OCI-LY3 (cell line): Measurements from ENCODE around the gene PPIB.

Experiments
- H2AFZ ChIP-seq: fragments of 200-600, 300-600 bp; shearing (Covaris generic); 2 replicates; pipeline ENCODE4 v1.6.0; 2014; ENCODE audit warnings: antibody characterized with exemption, low read depth, low read length
- H3K27ac ChIP-seq: fragments of 200-600, 300-600 bp; sonication (generic); 2 replicates; pipeline ENCODE4 v1.5.1; 2014; ENCODE audit warnings: mild to moderate bottlenecking, low read length, moderate library complexity, mixed read lengths
- H3K27me3 ChIP-seq: fragments of 200-600, 300-600 bp; sonication (generic); 2 replicates; pipeline ENCODE4 v1.6.1; 2014; ENCODE audit warnings: low read depth, low read length, mixed read lengths
- H3K36me3 ChIP-seq: fragments of 200-600, 300-600 bp; sonication (generic); replicated peaks from 2 replicates; pipeline ENCODE3; 2014; ENCODE audit warnings: low read depth, low read length, mixed read lengths
- H3K4me1 ChIP-seq: fragments of 300-600, 200-600 bp; sonication (generic); 2 replicates; pipeline ENCODE4 v1.6.1; 2014; ENCODE audit warnings: low read length, mixed read lengths
- H3K4me2 ChIP-seq: fragments of 200-600, 300-600 bp; sonication (generic); 2 replicates; pipeline ENCODE4 v1.6.1; 2014; ENCODE audit warnings: low read length, mixed read lengths
- H3K4me3 ChIP-seq: fragments of 300-600, 200-600 bp; sonication (generic); 2 replicates; pipeline ENCODE4 v1.5.1; 2014; ENCODE audit warnings: antibody characterized with exemption, mild to moderate bottlenecking, low read length, moderate library complexity
- H3K79me2 ChIP-seq: fragments of 300-600, 200-600 bp; shearing (Covaris generic); 2 replicates; pipeline ENCODE4 v1.6.1; 2014; ENCODE audit warnings: mild to moderate bottlenecking, low read length, mixed read lengths
- H3K9ac ChIP-seq: fragments of 300-600, 200-600 bp; shearing (Covaris generic); 2 replicates; pipeline ENCODE4 v1.6.0; 2014; ENCODE audit warnings: mild to moderate bottlenecking, low read length, moderate library complexity
- H3K9me3 ChIP-seq: fragments of 200-600, 300-600 bp; shearing (Covaris generic); 2 replicates; pipeline ENCODE4 v1.6.1; 2014; ENCODE audit warnings: low read length, mixed read lengths; ENCODE audit not compliant: insufficient read depth
- H4K20me1 ChIP-seq: fragments of 200-600, 300-600 bp; sonication (generic); 2 replicates; pipeline ENCODE4 v1.6.1; 2016; ENCODE audit warnings: low read length, mixed read lengths; ENCODE audit not compliant: insufficient read depth
- EZH2phosphoT487 ChIP-seq: fragments of 200-600 bp; shearing (Covaris generic); IDR thresholded peaks from 2 replicates; pipeline ENCODE4 v1.6.1; 2018; ENCODE audit warnings: antibody characterized with exemption, mixed run types, low read depth
- TF ChIP-seq, protein P1 (sequence below): fragments of 200-600, 300-600 bp; sonication (generic); IDR thresholded peaks from 2 replicates; pipeline ENCODE4 v1.5.1; 2014; ENCODE audit warnings: antibody characterized with exemption, low read length, low read depth

The PPIB gene

DNA sequence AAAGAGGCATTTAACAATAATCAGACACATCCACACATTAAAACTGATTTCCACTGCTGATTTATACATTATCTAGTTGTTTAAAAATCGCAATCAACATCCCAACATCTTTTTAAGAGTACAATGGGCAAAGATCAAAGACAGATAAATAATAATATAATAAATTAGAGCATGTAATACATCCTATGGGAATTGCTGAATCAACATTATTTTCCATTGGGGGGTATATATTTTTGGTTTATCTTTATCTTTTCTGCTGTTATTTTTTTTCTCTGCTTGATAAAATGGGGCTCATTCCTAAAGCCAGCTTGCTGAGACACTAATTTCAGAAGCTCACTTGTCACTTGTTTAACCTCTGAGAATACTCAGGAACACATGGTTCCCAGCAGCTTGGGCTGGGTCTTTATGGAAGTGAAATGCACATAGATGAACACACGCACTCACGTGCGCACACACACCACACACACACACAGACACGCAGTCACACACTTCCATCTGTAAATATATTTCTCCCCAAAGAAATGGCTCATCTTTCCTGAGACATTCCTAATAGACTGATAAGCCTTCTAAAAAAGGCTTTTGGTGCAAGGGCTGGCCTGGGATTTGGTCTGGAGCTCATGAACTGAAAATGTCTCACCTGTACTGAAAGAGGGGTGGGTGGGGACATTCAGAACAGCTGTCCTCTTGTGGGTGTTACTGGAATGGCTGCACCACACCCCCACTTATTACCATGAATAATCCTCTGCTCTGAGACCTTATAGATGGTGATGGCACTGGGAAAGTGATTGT is 3.5 kb upstream of the PPIB start:
- no peak overlapping the region for H3K4me3 ChIP-seq
- H3K9me3 ChIP-seq, result no peaks in the 10 kb centered on the region
- no peaks in the 10 kb centered on the region for H3K27me3 ChIP-seq
- peaks cover 15% of the 10 kb centered on the region for H3K79me2 ChIP-seq
- H3K4me1 ChIP-seq, result peaks cover 22% of the 10 kb centered on the region
- H3K4me2 ChIP-seq, result no peak overlapping the region
- no peak overlapping the region for H3K27ac ChIP-seq
- H3K36me3 ChIP-seq, result peaks cover 11% of the 10 kb centered on the region
- no peaks in the 10 kb centered on the region for H4K20me1 ChIP-seq
- no peak overlapping the region for H2AFZ ChIP-seq
- no peak overlapping the region for H3K9ac ChIP-seq
- TF ChIP-seq, protein P1, sequence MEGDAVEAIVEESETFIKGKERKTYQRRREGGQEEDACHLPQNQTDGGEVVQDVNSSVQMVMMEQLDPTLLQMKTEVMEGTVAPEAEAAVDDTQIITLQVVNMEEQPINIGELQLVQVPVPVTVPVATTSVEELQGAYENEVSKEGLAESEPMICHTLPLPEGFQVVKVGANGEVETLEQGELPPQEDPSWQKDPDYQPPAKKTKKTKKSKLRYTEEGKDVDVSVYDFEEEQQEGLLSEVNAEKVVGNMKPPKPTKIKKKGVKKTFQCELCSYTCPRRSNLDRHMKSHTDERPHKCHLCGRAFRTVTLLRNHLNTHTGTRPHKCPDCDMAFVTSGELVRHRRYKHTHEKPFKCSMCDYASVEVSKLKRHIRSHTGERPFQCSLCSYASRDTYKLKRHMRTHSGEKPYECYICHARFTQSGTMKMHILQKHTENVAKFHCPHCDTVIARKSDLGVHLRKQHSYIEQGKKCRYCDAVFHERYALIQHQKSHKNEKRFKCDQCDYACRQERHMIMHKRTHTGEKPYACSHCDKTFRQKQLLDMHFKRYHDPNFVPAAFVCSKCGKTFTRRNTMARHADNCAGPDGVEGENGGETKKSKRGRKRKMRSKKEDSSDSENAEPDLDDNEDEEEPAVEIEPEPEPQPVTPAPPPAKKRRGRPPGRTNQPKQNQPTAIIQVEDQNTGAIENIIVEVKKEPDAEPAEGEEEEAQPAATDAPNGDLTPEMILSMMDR, result no peak
- TF ChIP-seq EZH2phosphoT487, result no peak

DNA sequence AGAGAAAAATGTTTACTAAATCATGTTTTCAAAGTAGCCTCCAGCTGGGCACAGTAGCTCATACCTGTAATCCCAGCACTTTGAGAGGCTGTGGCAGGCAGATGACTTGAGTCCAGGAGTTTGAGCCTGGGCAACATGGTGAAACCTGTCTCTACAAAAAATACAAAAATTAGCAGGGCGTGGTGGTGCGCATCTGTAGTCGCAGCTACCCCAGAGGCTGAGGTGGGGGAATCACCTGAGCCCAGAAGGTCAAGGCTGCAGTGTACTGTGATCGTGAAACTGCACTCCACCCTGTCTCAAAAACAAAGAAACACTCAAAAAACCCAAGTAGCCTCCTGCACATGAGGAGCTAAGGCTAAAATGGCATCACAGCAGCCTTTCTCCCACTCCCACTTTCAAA is 1.6 kb upstream of the PPIB start:
- Histone ChIP-seq H3K4me2 (peak overlapping the region; percentile 89), H3K9me3 (no peaks in the 10 kb centered on the region), H3K79me2 (peaks cover 29% of the 10 kb centered on the region), H3K4me3 (no peak overlapping the region), H3K27me3 (no peaks in the 10 kb centered on the region), H3K36me3 (peaks cover 18% of the 10 kb centered on the region), H3K27ac (peak overlapping the region; percentile 84; the same call in 1 of the 2 replicates), H2AFZ (peak overlapping the region; percentile 81), H3K9ac (peak overlapping the region; percentile 84; the same call in 1 of the 2 replicates), H4K20me1 (no peaks in the 10 kb centered on the region; the same call in 1 of the 2 replicates), H3K4me1 (peaks cover 23% of the 10 kb centered on the region)
- no peak for TF ChIP-seq EZH2phosphoT487
- TF ChIP-seq, protein P1, result no peak

DNA sequence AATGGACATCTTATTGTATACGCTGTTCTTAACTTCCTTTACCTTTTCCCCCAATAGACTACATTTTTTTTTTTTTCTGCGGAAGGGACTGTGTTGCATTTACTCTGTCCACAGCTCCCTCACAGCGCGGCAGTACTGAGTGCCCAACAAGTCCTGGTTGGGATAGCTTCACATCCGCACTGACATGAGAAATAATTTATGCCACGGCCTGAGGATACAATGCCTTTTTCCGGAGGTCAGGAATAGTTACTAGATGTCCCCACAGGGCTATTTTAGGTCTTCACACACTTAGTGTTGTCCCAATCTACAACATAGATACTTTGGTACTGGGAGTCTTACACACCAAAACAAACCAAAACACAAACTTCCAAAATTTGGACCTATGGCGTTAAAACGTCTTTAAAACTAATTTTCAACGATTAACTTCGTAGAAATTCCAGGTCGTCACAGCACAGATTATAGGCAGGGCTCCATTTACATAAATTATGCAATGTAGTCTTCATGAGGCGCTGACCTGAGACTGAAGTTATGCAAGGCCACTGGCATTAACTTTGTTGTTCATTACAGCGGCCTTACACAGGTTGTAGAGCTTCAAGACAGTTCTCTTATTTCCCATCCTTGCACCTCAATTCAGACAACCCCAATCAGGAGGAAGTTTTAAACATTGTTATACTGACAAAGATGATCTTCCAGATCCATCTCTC is 989 bp upstream of the PPIB start:
- Histone ChIP-seq H3K27me3 (no peaks in the 10 kb centered on the region), H3K27ac (peak overlapping the region; percentile 84), H2AFZ (peak overlapping the region; percentile 81), H3K4me2 (peak overlapping the region; percentile 89), H3K9me3 (no peaks in the 10 kb centered on the region), H3K4me3 (peak overlapping the region; percentile 83), H3K9ac (peak overlapping the region; percentile 84), H3K36me3 (peaks cover 23% of the 10 kb centered on the region), H3K4me1 (peaks cover 23% of the 10 kb centered on the region), H4K20me1 (peaks cover 3% of the 10 kb centered on the region; the same call in 1 of the 2 replicates), H3K79me2 (peaks cover 33% of the 10 kb centered on the region)
- TF ChIP-seq EZH2phosphoT487, result no peak
- TF ChIP-seq, protein P1, result no peak

DNA sequence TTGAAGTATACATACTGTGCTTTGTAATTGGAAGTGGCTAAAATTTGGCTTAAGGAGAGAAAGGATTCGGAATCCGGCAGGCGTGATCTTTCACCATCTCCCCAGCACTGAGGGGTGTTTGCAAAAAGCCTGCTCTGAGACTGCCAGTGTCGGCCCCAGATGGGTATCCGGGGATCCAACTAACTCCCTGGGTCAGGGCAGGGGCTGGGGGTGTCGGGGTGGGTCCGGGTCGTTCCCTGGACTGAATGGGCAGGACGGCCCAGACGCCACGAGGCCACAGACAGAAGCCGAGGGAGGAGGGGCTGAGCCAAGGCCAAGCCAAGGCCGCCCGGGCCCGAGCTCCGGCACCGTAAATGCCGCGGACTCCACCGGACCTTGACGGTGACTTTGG is 349 bp downstream of the PPIB start:
- H3K27ac ChIP-seq, result peak overlapping the region; percentile 53
- peak overlapping the region; percentile 100 for H3K4me2 ChIP-seq
- H3K27me3 ChIP-seq, result no peaks in the 10 kb centered on the region
- H3K4me1 ChIP-seq, result peaks cover 23% of the 10 kb centered on the region
- peaks cover 14% of the 10 kb centered on the region; the same call in 1 of the 2 replicates for H4K20me1 ChIP-seq
- H3K9ac ChIP-seq, result peak overlapping the region; percentile 100
- H2AFZ ChIP-seq, result no peak overlapping the region
- no peak for TF ChIP-seq EZH2phosphoT487
- TF ChIP-seq, protein P1, result no peak
- peaks cover 42% of the 10 kb centered on the region for H3K79me2 ChIP-seq
- H3K9me3 ChIP-seq, result no peaks in the 10 kb centered on the region
- H3K4me3 ChIP-seq, result peak overlapping the region; percentile 99
- H3K36me3 ChIP-seq, result peaks cover 36% of the 10 kb centered on the region
